ENCODE results near the gene PRDM5. TPM values are rescaled to one million over a fixed set of nuclear protein-coding genes. Genes with fewer than 3 reads are reported as not detected.

The PRDM5 gene
- polyA plus RNA-seq, 1 donor (not counting 4 experiments of a cell fraction or from before 2014, with no cell fraction given) = 3.6 TPM

DNA sequence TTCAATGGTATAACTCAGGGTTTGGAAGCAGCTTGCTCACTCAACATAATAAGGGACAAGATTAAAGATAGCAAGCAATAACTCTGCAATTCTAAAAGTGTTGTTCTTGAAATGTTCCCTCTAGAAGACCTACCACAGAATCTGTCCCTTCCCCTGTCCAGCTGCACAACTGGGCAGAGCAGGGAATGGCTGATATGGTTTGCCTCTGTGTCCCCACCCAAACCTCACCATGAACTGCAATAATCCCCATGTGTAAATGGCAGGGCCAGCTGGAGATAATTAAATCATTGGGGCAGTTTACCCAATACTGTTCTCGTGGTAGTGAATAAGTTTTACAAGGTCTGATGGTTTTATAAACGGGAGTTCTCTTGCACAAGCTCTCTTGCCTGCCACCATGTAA is 19.1 kb downstream of the PRDM5 start:
- no peak for DNase-seq (ENCODE audit: low read depth, low spot score)
- Histone ChIP-seq H3K9me1 (ENCODE audit: control insufficient read depth, extremely low read depth, insufficient read depth, low read length) (no peaks in the 10 kb centered on the region), H3K4me1 (ENCODE audit: control insufficient read depth, extremely low read depth, insufficient read depth, low read length) (no peaks in the 10 kb centered on the region), H2AFZ (ENCODE audit: control insufficient read depth, low read length) (no peak overlapping the region), H3K27me3 (ENCODE audit: control insufficient read depth, extremely low read depth, insufficient read depth, low read length) (no peaks in the 10 kb centered on the region), H3K79me2 (ENCODE audit: control insufficient read depth, insufficient read depth, low read length) (no peaks in the 10 kb centered on the region), H3K9ac (ENCODE audit: control insufficient read depth, extremely low read depth, insufficient read depth, low read length) (no peak overlapping the region), H3K4me2 (ENCODE audit: control insufficient read depth, extremely low read depth, insufficient read depth, low read depth, low read length) (no peak overlapping the region), H4K20me1 (ENCODE audit: control insufficient read depth, extremely low read depth, insufficient read depth, low read length) (no peaks in the 10 kb centered on the region), H3K36me3 (ENCODE audit: control insufficient read depth in 2 of 2, extremely low read depth in 1 of 2, insufficient read depth in 2 of 2, low read length in 2 of 2) (no peaks in the 10 kb centered on the region), H3K27ac (ENCODE audit: control insufficient read depth, insufficient read depth, low read length) (no peak overlapping the region), H3K9me3 (ENCODE audit: control insufficient read depth, low read depth, low read length) (no peaks in the 10 kb centered on the region), H3K4me3 (ENCODE audit: control insufficient read depth in 2 of 3, extremely low read depth in 1 of 3, insufficient read depth in 2 of 3, low read depth in 1 of 3, low read length in 3 of 3) (no peak overlapping the region)
- FAIRE-seq = no peak
- no peak for TF ChIP-seq CTCF (optimal IDR thresholded peaks at IDR 0.05 in 1 of 3, IDR thresholded peaks at IDR 0.05 in 1 of 3, conservative IDR thresholded peaks at IDR 0.05 in 1 of 3; ENCODE audit: extremely low read depth in 1 of 3, insufficient read depth in 2 of 3, low read length in 3 of 3)
- TF ChIP-seq EZH2 (IDR thresholded peaks at IDR 0.05; ENCODE audit: low read length) = no peak
- dilution Hi-C loops (cut with MboI; ENCODE audit: extremely low pct_ligation_motif_present, low sequenced_read_pairs) = no loop called here

DNA sequence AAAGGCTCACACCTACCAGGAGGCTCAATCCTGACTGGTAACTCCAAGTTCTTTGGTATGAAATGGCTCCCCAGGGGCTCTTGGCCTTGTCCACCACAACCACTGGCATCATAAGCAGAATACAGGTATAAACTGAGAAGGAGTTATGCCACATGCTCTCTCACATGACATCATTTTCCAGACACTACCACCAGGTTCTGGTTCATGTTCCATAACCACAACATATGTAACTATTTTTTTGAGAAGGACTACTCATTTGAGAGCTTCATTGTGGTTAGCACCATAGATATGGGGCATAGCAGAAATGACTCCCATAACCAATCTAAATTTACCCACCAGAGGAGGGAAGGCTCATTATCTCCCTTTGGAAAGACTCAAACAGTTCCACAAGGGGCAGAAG is 19.6 kb downstream of the PRDM5 start:
- no peak overlapping the region for H3K9ac ChIP-seq (ENCODE audit: control insufficient read depth, extremely low read depth, insufficient read depth, low read length)
- H3K36me3 ChIP-seq (ENCODE audit: control insufficient read depth in 2 of 2, extremely low read depth in 1 of 2, insufficient read depth in 2 of 2, low read length in 2 of 2) = no peaks in the 10 kb centered on the region
- no peaks in the 10 kb centered on the region for H3K27me3 ChIP-seq (ENCODE audit: control insufficient read depth, extremely low read depth, insufficient read depth, low read length)
- no peak for FAIRE-seq
- H2AFZ ChIP-seq (ENCODE audit: control insufficient read depth, low read length) = no peak overlapping the region
- DNase-seq (ENCODE audit: low read depth, low spot score) = no peak
- no peaks in the 10 kb centered on the region for H4K20me1 ChIP-seq (ENCODE audit: control insufficient read depth, extremely low read depth, insufficient read depth, low read length)
- no peaks in the 10 kb centered on the region for H3K4me1 ChIP-seq (ENCODE audit: control insufficient read depth, extremely low read depth, insufficient read depth, low read length)
- H3K4me3 ChIP-seq (ENCODE audit: control insufficient read depth in 2 of 3, extremely low read depth in 1 of 3, insufficient read depth in 2 of 3, low read depth in 1 of 3, low read length in 3 of 3) = no peak overlapping the region
- TF ChIP-seq CTCF (optimal IDR thresholded peaks at IDR 0.05 in 1 of 3, IDR thresholded peaks at IDR 0.05 in 1 of 3, conservative IDR thresholded peaks at IDR 0.05 in 1 of 3; ENCODE audit: extremely low read depth in 1 of 3, insufficient read depth in 2 of 3, low read length in 3 of 3) (no peak), EZH2 (IDR thresholded peaks at IDR 0.05; ENCODE audit: low read length) (no peak)
- no peaks in the 10 kb centered on the region for H3K9me1 ChIP-seq (ENCODE audit: control insufficient read depth, extremely low read depth, insufficient read depth, low read length)
- no peak overlapping the region for H3K27ac ChIP-seq (ENCODE audit: control insufficient read depth, insufficient read depth, low read length)
- no peak overlapping the region for H3K4me2 ChIP-seq (ENCODE audit: control insufficient read depth, extremely low read depth, insufficient read depth, low read depth, low read length)
- no peaks in the 10 kb centered on the region for H3K79me2 ChIP-seq (ENCODE audit: control insufficient read depth, insufficient read depth, low read length)
- no peaks in the 10 kb centered on the region for H3K9me3 ChIP-seq (ENCODE audit: control insufficient read depth, low read depth, low read length)
- dilution Hi-C loops (cut with MboI; ENCODE audit: extremely low pct_ligation_motif_present, low sequenced_read_pairs) = no loop called here

Measured in keratinocyte (primary cell).